Effector memory CD8-positive, alpha-beta T cell (primary cell): Measurements from ENCODE around the gene ADD2.
"Not testable (repeated sequence)": the region's sequence is repeated elsewhere in the genome, so short reads cannot be mapped to it uniquely, and the experiment has no call there.

Experiments used
- ATAC-seq: fragments of 150-1000 bp; cut with Tn5 transposase; replicated peaks from 2 replicates; pipeline ENCODE4 v1.10.0; 2021; ENCODE audit warnings: mild to moderate bottlenecking, moderate library complexity
- DNase-seq, 3 experiments: peaks; one replicate each; pipeline ENCODE4 v3.0.0; 2021
- H3K27ac Mint-ChIP-seq, 2 donors: one replicate each; pipeline ENCODE4 v1.8.0; 2022; ENCODE audit warnings: mild to moderate bottlenecking in 2 of 2, mixed read lengths in 2 of 2, moderate library complexity in 2 of 2
- H3K27me3 Mint-ChIP-seq, 2 donors: one replicate each; pipeline ENCODE4 v1.8.0; 2022; ENCODE audit warnings: mixed read lengths in 2 of 2
- H3K36me3 Mint-ChIP-seq: one replicate; pipeline ENCODE4 v1.8.0; 2022; ENCODE audit warnings: mild to moderate bottlenecking, moderate library complexity, mixed read lengths; ENCODE audit not compliant: insufficient read depth
- H3K4me1 Mint-ChIP-seq, 2 donors: one replicate each; pipeline ENCODE4 v1.8.0; 2022; ENCODE audit warnings: low read depth in 2 of 2, mixed read lengths in 2 of 2
- H3K4me3 Mint-ChIP-seq, 2 donors: one replicate each; pipeline ENCODE4 v1.8.0; 2022; ENCODE audit warnings: mild to moderate bottlenecking in 2 of 2, mixed read lengths in 2 of 2, moderate library complexity in 2 of 2
- H3K9me3 Mint-ChIP-seq, 2 donors: one replicate each; pipeline ENCODE4 v1.8.0; 2022; ENCODE audit warnings: mixed read lengths in 2 of 2

ADD2 gene

GRCh38 chr2:70671092-70671675 is 96.8 kb downstream of the ADD2 start:
- Mint-ChIP-seq H3K4me1 (no peaks in the 10 kb centered on the region), H3K27me3 (peaks cover 13 to 19% of the 10 kb centered on the region in 2 donors), H3K9me3 (no peaks in the 10 kb centered on the region), H3K27ac (no peak overlapping the region), H3K36me3 (no peaks in the 10 kb centered on the region), H3K4me3 (no peak overlapping the region)
- ATAC-seq (no peak), DNase-seq (no peak)

- Mint-ChIP-seq H3K36me3 (no peaks in the 10 kb centered on the region), H3K4me1 (no peaks in the 10 kb centered on the region), H3K9me3 (no peaks in the 10 kb centered on the region), H3K27me3 (peaks cover 13 to 14% of the 10 kb centered on the region in 2 donors), H3K4me3 (no peak overlapping the region), H3K27ac (no peak overlapping the region)
- no peak for DNase-seq
- no peak for ATAC-seq
These were observed 97.4 kb downstream of the ADD2 start for GRCh38 chr2:70670626-70671025.

DNA sequence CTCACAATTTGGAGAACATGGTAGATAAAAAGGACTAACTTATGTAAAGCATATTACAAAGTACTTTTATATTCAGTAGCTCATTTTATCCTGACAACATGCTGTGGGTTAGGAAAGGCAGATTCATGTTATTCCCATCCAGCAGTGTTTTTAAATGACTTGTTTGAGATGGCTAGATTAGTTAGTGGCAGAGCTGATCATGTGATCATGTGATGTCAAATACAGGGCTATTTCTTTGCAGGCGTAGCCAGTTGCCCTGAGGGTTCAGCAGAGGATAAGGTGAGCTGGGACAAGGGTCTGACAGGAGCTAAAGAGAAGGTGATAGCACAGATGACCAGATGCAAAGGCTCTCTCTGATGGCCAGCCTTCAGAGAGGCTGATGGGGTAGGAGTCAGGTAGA is 97.8 kb downstream of the ADD2 start:
- Mint-ChIP-seq H3K27ac (no peak overlapping the region), H3K27me3 (peaks cover 10 to 13% of the 10 kb centered on the region in 2 donors), H3K4me1 (no peaks in the 10 kb centered on the region), H3K4me3 (no peak overlapping the region), H3K36me3 (no peaks in the 10 kb centered on the region), H3K9me3 (no peaks in the 10 kb centered on the region)
- ATAC-seq (no peak), DNase-seq (no peak)

DNA sequence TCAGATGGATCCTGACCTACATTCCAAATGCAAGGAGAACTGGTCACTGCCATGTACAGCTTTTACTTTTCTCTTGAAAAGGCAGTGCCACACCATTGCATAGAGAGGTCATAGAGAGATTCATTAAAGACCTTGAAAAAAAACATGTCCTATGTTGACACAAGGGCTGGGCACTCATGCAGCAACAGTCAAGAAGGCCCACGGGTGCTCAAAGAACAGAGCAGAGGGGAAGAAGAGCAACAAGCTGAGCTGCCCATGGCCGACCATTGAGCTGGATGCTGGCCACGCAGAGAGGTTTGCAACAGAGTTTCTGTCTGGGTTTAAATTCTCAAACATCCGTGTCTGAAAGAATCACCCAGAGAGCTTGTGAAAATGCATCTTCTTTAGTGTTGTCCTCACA is 99.1 kb downstream of the ADD2 start:
- ATAC-seq (no peak), DNase-seq (no peak)
- H3K4me1 Mint-ChIP-seq = peaks cover 2 to 6% of the 10 kb centered on the region in 2 donors
- H3K36me3 Mint-ChIP-seq = no peaks in the 10 kb centered on the region
- H3K9me3 Mint-ChIP-seq = no peaks in the 10 kb centered on the region
- no peak overlapping the region for H3K4me3 Mint-ChIP-seq
- H3K27ac Mint-ChIP-seq = no peak overlapping the region
- peaks cover 0 to 3% of the 10 kb centered on the region in 2 donors for H3K27me3 Mint-ChIP-seq

GRCh38 chr2:70668432-70668831 is 99.6 kb downstream of the ADD2 start:
- ATAC-seq (no peak), DNase-seq (no peak)
- no peaks in the 10 kb centered on the region for H3K9me3 Mint-ChIP-seq
- H3K4me3 Mint-ChIP-seq = no peak overlapping the region
- H3K36me3 Mint-ChIP-seq = no peaks in the 10 kb centered on the region
- peaks cover 2 to 6% of the 10 kb centered on the region in 2 donors for H3K4me1 Mint-ChIP-seq
- no peaks in the 10 kb centered on the region for H3K27me3 Mint-ChIP-seq
- no peak overlapping the region for H3K27ac Mint-ChIP-seq

GRCh38 chr2:70664525-70664924 is 103.5 kb downstream of the ADD2 start:
- no peak overlapping the region for H3K4me3 Mint-ChIP-seq
- H3K9me3 Mint-ChIP-seq = no peaks in the 10 kb centered on the region
- H3K27ac Mint-ChIP-seq = no peak overlapping the region
- H3K36me3 Mint-ChIP-seq = no peaks in the 10 kb centered on the region
- ATAC-seq = no peak
- no peak for DNase-seq
- peaks cover 0 to 27% of the 10 kb centered on the region in 2 donors for H3K27me3 Mint-ChIP-seq
- peaks cover 2 to 6% of the 10 kb centered on the region in 2 donors for H3K4me1 Mint-ChIP-seq

- Mint-ChIP-seq H3K4me1 (peaks cover 2 to 6% of the 10 kb centered on the region in 2 donors), H3K36me3 (no peaks in the 10 kb centered on the region), H3K27ac (no peak overlapping the region), H3K27me3 (peaks cover 2 to 29% of the 10 kb centered on the region in 2 donors), H3K4me3 (no peak overlapping the region), H3K9me3 (no peaks in the 10 kb centered on the region)
- ATAC-seq (no peak), DNase-seq (no peak)
These were observed 104.6 kb downstream of the ADD2 start for GRCh38 chr2:70663411-70663810.

DNA sequence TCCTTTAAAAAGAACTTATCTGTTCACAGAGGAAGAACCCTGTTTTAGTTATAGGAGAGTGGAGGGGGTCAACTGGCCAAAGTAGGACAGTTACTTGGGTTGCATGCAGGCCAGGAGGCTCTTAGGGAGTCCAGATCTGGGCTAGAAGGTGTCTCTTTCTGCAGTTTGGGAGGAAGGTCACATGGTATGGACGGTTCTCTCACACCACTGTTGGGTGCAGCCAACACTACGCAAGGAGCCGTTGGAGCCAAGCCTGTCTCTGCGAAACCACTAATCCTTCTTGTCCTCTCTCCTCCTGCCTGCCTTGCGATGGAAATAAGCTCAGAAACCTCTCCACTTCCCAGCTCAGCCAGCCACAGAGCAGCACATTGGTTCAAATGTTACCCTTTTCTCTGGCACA is 108.4 kb downstream of the ADD2 start:
- Mint-ChIP-seq H3K36me3 (no peaks in the 10 kb centered on the region), H3K27ac (no peak overlapping the region), H3K4me3 (no peak overlapping the region), H3K9me3 (no peaks in the 10 kb centered on the region), H3K4me1 (peaks cover 2 to 4% of the 10 kb centered on the region in 2 donors), H3K27me3 (peaks cover 41 to 67% of the 10 kb centered on the region in 2 donors)
- no peak for ATAC-seq
- DNase-seq = no peak

DNA sequence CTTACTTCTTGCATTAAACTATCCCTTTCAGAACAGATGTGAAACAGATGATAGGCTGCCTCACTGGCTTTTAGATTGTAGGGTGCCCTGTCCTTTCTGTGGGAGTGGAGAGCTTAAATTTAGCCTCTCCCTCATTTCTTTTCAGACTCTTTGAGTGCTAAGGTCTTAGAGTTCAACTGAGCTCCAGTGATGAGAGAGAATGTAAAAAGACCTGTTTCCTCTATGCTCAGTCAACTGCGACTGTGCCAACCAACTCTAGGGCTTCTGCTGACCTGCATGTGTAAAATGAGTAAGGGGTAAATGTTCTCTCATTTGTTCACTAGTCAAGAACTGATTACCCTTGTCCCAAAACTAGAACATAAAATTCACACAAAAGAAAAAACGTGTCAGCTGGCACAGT is 109.5 kb downstream of the ADD2 start:
- Mint-ChIP-seq H3K36me3 (no peaks in the 10 kb centered on the region), H3K27me3 (peaks cover 52 to 78% of the 10 kb centered on the region in 2 donors), H3K27ac (no peak overlapping the region), H3K9me3 (no peaks in the 10 kb centered on the region), H3K4me3 (no peak overlapping the region), H3K4me1 (peaks cover 0 to 3% of the 10 kb centered on the region in 2 donors)
- DNase-seq = no peak
- no peak for ATAC-seq

GRCh38 chr2:70657246-70657645 is 110.8 kb downstream of the ADD2 start:
- no peaks in the 10 kb centered on the region for H3K9me3 Mint-ChIP-seq
- H3K36me3 Mint-ChIP-seq = no peaks in the 10 kb centered on the region
- DNase-seq (no peak), ATAC-seq (no peak)
- peaks cover 0 to 3% of the 10 kb centered on the region in 2 donors for H3K4me1 Mint-ChIP-seq
- H3K4me3 Mint-ChIP-seq = no peak overlapping the region
- H3K27ac Mint-ChIP-seq = no peak overlapping the region
- H3K27me3 Mint-ChIP-seq = peaks cover 58 to 70% of the 10 kb centered on the region in 2 donors

- no peak for ATAC-seq
- Mint-ChIP-seq H3K4me1 (peaks cover 0 to 3% of the 10 kb centered on the region in 2 donors), H3K36me3 (no peaks in the 10 kb centered on the region), H3K9me3 (no peaks in the 10 kb centered on the region), H3K27me3 (peaks cover 63 to 66% of the 10 kb centered on the region in 2 donors), H3K4me3 (no peak overlapping the region), H3K27ac (no peak overlapping the region)
- no peak for DNase-seq
These were observed 111.5 kb downstream of the ADD2 start for GRCh38 chr2:70656421-70657010.

DNA sequence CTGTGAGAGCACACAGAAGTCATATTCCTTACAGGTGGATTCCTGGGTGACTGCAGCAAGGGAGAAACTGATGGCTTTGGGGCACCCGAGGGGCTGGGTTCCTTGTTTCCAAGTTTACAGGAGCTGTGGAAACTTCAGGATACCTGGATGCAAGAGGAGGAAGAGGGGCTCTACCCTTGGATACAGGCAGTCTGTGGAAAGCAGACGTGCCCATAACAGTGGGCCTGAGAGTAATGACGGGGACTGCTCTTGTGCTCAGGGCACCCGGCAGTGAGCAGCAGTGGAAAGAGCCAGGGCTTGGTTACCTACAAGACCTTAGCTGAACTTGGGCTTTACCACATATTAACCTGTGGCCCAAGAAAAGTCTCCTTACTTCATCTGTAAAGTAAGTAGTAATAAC is 112.2 kb downstream of the ADD2 start:
- Mint-ChIP-seq H3K4me3 (no peak overlapping the region), H3K36me3 (no peaks in the 10 kb centered on the region), H3K27ac (no peak overlapping the region), H3K9me3 (no peaks in the 10 kb centered on the region), H3K27me3 (peaks cover 63 to 66% of the 10 kb centered on the region in 2 donors), H3K4me1 (peaks cover 0 to 3% of the 10 kb centered on the region in 2 donors)
- ATAC-seq (no peak), DNase-seq (no peak)

GRCh38 chr2:70655211-70655610 is 112.8 kb downstream of the ADD2 start:
- H3K36me3 Mint-ChIP-seq, H3K4me3 Mint-ChIP-seq, H3K27ac Mint-ChIP-seq, H3K4me1 Mint-ChIP-seq, ATAC-seq, DNase-seq, H3K9me3 Mint-ChIP-seq: not testable (repeated sequence)
- peaks cover 57 to 66% of the 10 kb centered on the region in 2 donors for H3K27me3 Mint-ChIP-seq

- ATAC-seq = no peak
- H3K4me3 Mint-ChIP-seq = no peak overlapping the region
- H3K27me3 Mint-ChIP-seq = peaks cover 34 to 47% of the 10 kb centered on the region in 2 donors
- peaks cover 4% of the 10 kb centered on the region for H3K36me3 Mint-ChIP-seq
- H3K9me3 Mint-ChIP-seq = no peaks in the 10 kb centered on the region
- H3K27ac Mint-ChIP-seq = no peak overlapping the region
- H3K4me1 Mint-ChIP-seq = peaks cover 0 to 3% of the 10 kb centered on the region in 2 donors
- no peak for DNase-seq
These were observed 116.3 kb downstream of the ADD2 start for GRCh38 chr2:70651727-70652126.
